Breast epithelium (tissue), 3 donors: ENCODE data around the gene DLG1.

Source experiments
- POLR2A ChIP-seq: fragments of 450-650 bp; IDR thresholded peaks from one replicate; pipeline ENCODE4 v1.6.1; 2016; ENCODE audit warnings: antibody characterized with exemption, mild to moderate bottlenecking, moderate library complexity
- POLR2AphosphoS5 ChIP-seq, 3 donors: sonication (generic); formaldehyde crosslinking; IDR thresholded peaks; one replicate each; pipeline ENCODE4 v1.6.1; 2017; ENCODE audit warnings: antibody characterized with exemption in 3 of 3
- TF ChIP-seq, protein P1 (sequence below), 3 donors: fragments of 450-650 bp; IDR thresholded peaks; one replicate each; pipeline ENCODE4 v1.5.1; 2016 to 2017; ENCODE audit warnings: antibody characterized with exemption in 3 of 3, mild to moderate bottlenecking in 3 of 3, moderate library complexity in 3 of 3

DNA sequence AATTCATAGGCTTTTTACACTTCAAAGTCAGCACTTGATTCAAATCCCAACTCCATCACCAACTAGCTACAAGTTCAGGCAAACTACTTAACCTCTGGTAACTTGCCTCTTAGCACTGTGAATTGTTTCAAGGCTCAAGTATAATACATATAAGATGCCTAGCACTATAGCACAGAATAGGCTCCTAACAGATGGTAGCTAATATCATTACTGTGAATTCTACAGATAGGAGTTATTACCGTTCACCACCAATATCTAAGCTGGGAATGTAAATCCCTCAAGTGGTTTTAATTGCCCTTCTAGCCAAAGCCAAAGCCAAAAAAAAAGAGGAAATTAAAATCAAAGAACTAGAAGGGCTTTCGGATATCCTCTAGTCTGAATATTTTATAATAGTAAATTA lies 15.4 kb downstream of the DLG1 start:
- TF ChIP-seq, protein P1, sequence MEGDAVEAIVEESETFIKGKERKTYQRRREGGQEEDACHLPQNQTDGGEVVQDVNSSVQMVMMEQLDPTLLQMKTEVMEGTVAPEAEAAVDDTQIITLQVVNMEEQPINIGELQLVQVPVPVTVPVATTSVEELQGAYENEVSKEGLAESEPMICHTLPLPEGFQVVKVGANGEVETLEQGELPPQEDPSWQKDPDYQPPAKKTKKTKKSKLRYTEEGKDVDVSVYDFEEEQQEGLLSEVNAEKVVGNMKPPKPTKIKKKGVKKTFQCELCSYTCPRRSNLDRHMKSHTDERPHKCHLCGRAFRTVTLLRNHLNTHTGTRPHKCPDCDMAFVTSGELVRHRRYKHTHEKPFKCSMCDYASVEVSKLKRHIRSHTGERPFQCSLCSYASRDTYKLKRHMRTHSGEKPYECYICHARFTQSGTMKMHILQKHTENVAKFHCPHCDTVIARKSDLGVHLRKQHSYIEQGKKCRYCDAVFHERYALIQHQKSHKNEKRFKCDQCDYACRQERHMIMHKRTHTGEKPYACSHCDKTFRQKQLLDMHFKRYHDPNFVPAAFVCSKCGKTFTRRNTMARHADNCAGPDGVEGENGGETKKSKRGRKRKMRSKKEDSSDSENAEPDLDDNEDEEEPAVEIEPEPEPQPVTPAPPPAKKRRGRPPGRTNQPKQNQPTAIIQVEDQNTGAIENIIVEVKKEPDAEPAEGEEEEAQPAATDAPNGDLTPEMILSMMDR (IDR thresholded peaks at IDR 0.05): no peak
- TF ChIP-seq POLR2A (no peak), POLR2AphosphoS5 (IDR thresholded peaks at IDR 0.05) (no peak)
